K562 (cell line): Measurements from ENCODE around the gene ERMP1. TPM values are rescaled to one million over a fixed set of nuclear protein-coding genes. Genes with fewer than 3 reads are reported as not detected.

Experiments used
- ATAC-seq: fragments of 200-7000 bp; cut with Tn5 transposase; 3 replicates; pipeline ENCODE4 v1.9.1; 2020; ENCODE audit warnings: moderate library complexity
- BruUV-seq: library from RNA; stranded (reverse); fragments of 400-500 nt; replicated peaks from 2 replicates; lab custom pipeline; 2021; lab: Mats Ljungman, UMichigan
- CTCF ChIA-PET: fragments of 300-600 bp; formaldehyde crosslinking; extraction: SDS; loops from one replicate; lab custom pipeline; 2021; ENCODE audit warnings: low intra/inter-chr PET ratio; lab: Yijun Ruan, JAX
- POLR2A ChIA-PET: fragments of 300-600, 350-650 bp; sonication (Branson Sonifier 250); formaldehyde crosslinking; extraction: SDS; loops from one replicate; lab custom pipeline; 2021; ENCODE audit warnings: antibody characterized with exemption, inconsistent platforms; lab: Yijun Ruan, JAX
- DNase-seq, 4 experiments: peaks; one replicate each; pipeline versions ENCODE4 v3.0.0 to v3.0.0-alpha.2; 2011 to 2018; ENCODE audit warnings: low spot score in 3 of 4, mixed read lengths in 3 of 4; ENCODE audit errors: extremely low read depth in 1 of 4
- FAIRE-seq: peaks from 2 replicates; lab custom pipeline; 2011; peaks lifted over from hg19 to GRCh38; lab: Jason Lieb, UNC
- H2AFZ ChIP-seq: 2 replicates; pipeline ENCODE4 v1.6.0; 2011; ENCODE audit warnings: low read depth, low read length, control low read depth, inconsistent platforms
- H3K27ac ChIP-seq: fragments of 200-600 bp; 3 replicates; pipeline ENCODE4 v1.8.0; 2011; ENCODE audit warnings: low read depth, mild to moderate bottlenecking, control low read depth, inconsistent platforms, low read length, moderate library complexity, mixed read lengths; ENCODE audit errors: extremely low read depth
- H3K27me3 ChIP-seq, 2 experiments: fragments of 300-600 bp in 1 of 2; 2 replicates in 1 of 2; 3 replicates in 1 of 2; pipeline versions ENCODE4 v1.6.0 to v1.8.0; 2011; ENCODE audit warnings: inconsistent platforms in 2 of 2, low read length in 2 of 2, mild to moderate bottlenecking in 1 of 2, mixed read lengths in 1 of 2, moderate library complexity in 1 of 2; ENCODE audit not compliant: control insufficient read depth in 2 of 2, insufficient read depth in 2 of 2
- H3K36me3 ChIP-seq: fragments of 300-600 bp; 3 replicates; pipeline ENCODE4 v1.8.0; 2011; ENCODE audit warnings: mild to moderate bottlenecking, low read length, inconsistent platforms; ENCODE audit not compliant: control insufficient read depth, insufficient read depth
- H3K4me1 ChIP-seq, 2 experiments: fragments of 200-600 bp in 1 of 2; replicated peaks in 1 of 2; 2 replicates in 1 of 2; 3 replicates in 1 of 2; pipeline versions ENCODE4 v1.5.1 to v1.8.0; 2011; ENCODE audit warnings: inconsistent platforms in 2 of 2, low read length in 2 of 2, mild to moderate bottlenecking in 1 of 2, mixed read lengths in 1 of 2, moderate library complexity in 1 of 2; ENCODE audit not compliant: control insufficient read depth in 2 of 2, insufficient read depth in 2 of 2
- H3K4me2 ChIP-seq: 2 replicates; pipeline ENCODE4 v1.6.1; 2011; ENCODE audit warnings: low read length, control low read depth, inconsistent platforms, mixed read lengths; ENCODE audit not compliant: insufficient read depth
- H3K4me3 ChIP-seq: fragments of 200-600 bp; sonication (generic), shearing (Covaris generic); 2 replicates; pipeline ENCODE4 v1.5.1; 2016; ENCODE audit warnings: control low read depth, inconsistent platforms
- H3K79me2 ChIP-seq: fragments of 200-600 bp; 3 replicates; pipeline ENCODE4 v1.8.0; 2011; ENCODE audit warnings: low read length, inconsistent platforms; ENCODE audit not compliant: control insufficient read depth, insufficient read depth
- H3K9ac ChIP-seq, 2 experiments: 2 replicates each; pipeline versions ENCODE4 v1.6.0 to v1.6.1; 2011; ENCODE audit warnings: low read depth in 2 of 2, low read length in 2 of 2, control low read depth in 1 of 2, inconsistent platforms in 1 of 2, mild to moderate bottlenecking in 1 of 2, mixed read lengths in 1 of 2; ENCODE audit not compliant: insufficient read depth in 1 of 2
- H3K9me1 ChIP-seq: one replicate; pipeline ENCODE4 v1.6.0; 2011; ENCODE audit warnings: inconsistent platforms, mild to moderate bottlenecking, low read length, moderate library complexity; ENCODE audit not compliant: control insufficient read depth, insufficient read depth
- H3K9me3 ChIP-seq: replicated peaks from 2 replicates; pipeline ENCODE4 v1.5.1; 2011; ENCODE audit warnings: low read depth, low read length, inconsistent platforms; ENCODE audit not compliant: control insufficient read depth, insufficient read depth
- H4K20me1 ChIP-seq: replicated peaks from 2 replicates; pipeline ENCODE4 v1.6.1; 2011; ENCODE audit warnings: low read length, inconsistent platforms, mixed read lengths; ENCODE audit not compliant: control insufficient read depth, insufficient read depth
- CAMTA2 ChIP-seq: fragments of 250-450 bp; sonication (Bioruptor Pico); conservative IDR thresholded peaks from 2 replicates; pipeline ENCODE4 v1.5.1; 2022
- GATAD2B ChIP-seq: fragments of 450-650 bp; IDR thresholded peaks from 2 replicates; pipeline ENCODE4 v1.6.1; 2017; ENCODE audit warnings: mild to moderate bottlenecking, borderline replicate concordance
- KAT8 ChIP-seq: fragments of 450-650 bp; IDR thresholded peaks from 2 replicates; pipeline ENCODE4 v1.6.1; 2016; ENCODE audit warnings: low read depth, mild to moderate bottlenecking
- MEF2A ChIP-seq: IDR thresholded peaks from 2 replicates; pipeline ENCODE4 v1.6.1; 2011; ENCODE audit warnings: low read depth, mild to moderate bottlenecking, low read length, moderate library complexity; ENCODE audit not compliant: control insufficient read depth
- NFXL1 ChIP-seq: fragments of 450-650 bp; formaldehyde crosslinking; IDR thresholded peaks from 2 replicates; pipeline ENCODE4 v1.4.0; 2021; ENCODE audit warnings: mild to moderate bottlenecking
- PHF20 ChIP-seq: fragments of 450-650 bp; IDR thresholded peaks from 2 replicates; pipeline ENCODE4 v1.6.1; 2018; ENCODE audit not compliant: partially characterized antibody
- PPARD ChIP-seq: fragments of 250-450 bp; sonication (Bioruptor Pico); IDR thresholded peaks from 2 replicates; pipeline ENCODE4 v1.8.0; 2022; ENCODE audit warnings: inconsistent platforms, mild to moderate bottlenecking, moderate library complexity
- TAF15 ChIP-seq: fragments of 200-400 bp; formaldehyde crosslinking; IDR thresholded peaks from 2 replicates; pipeline ENCODE4 v1.6.1; 2017; ENCODE audit warnings: mild to moderate bottlenecking, low read depth, low read length, moderate library complexity
- TBL1XR1 ChIP-seq, 2 experiments: IDR thresholded peaks; 2 replicates each; pipeline ENCODE4 v1.6.1; 2012; ENCODE audit warnings: improper control_type of control experiment in 2 of 2, low read length in 2 of 2, mild to moderate bottlenecking in 1 of 2
- TBP ChIP-seq: optimal IDR thresholded peaks from 2 replicates; pipeline ENCODE3; 2011; ENCODE audit warnings: low read depth, low read length, improper control_type of control experiment
- ZBTB2 ChIP-seq: fragments of 450-650 bp; IDR thresholded peaks from 2 replicates; pipeline ENCODE4 v1.6.1; 2016; ENCODE audit warnings: antibody characterized with exemption
- ZNF280A ChIP-seq: fragments of 450-650 bp; IDR thresholded peaks from 2 replicates; pipeline ENCODE4 v1.6.1; 2018; ENCODE audit warnings: mild to moderate bottlenecking, low read depth; ENCODE audit not compliant: partially characterized antibody
- ZNF785 ChIP-seq: fragments of 250-450 bp; sonication (Bioruptor Pico); IDR thresholded peaks from 2 replicates; pipeline ENCODE4 v1.4.0; 2020; ENCODE audit warnings: mild to moderate bottlenecking
- WGBS: fragments of 100-300 bp; shearing (Covaris generic); methylation state at CpG from one replicate; pipeline ENCODE4 v1.1.6; 2016; ENCODE audit warnings: low coverage, mixed read lengths; ENCODE audit not compliant: insufficient coverage; ENCODE audit errors: missing lambda C conversion rate; 5-methylcytosine and 5-hydroxymethylcytosine counted together
- in situ Hi-C: fragments of 300-500 bp; cut with MboI; formaldehyde crosslinking; loops from 4 replicates; pipeline ENCODE4 v1.15.0; 2018; ENCODE audit warnings: inconsistent platforms, mixed read lengths
- intact Hi-C: fragments of 100-400 bp; cut with micrococcal nuclease; formaldehyde crosslinking; loops from 2 replicates; pipeline ENCODE4 v1.14.2; 2022
- polyA plus RNA-seq, 8 experiments: library from polyadenylated mRNA; depleted of rRNA in 4 of 8; stranded (reverse) in 5 of 8; unstranded in 3 of 8; fragments of >200 nt; fragmentation: Nextera tagmentation in 2 of 8; fragmentation: Illumina TruSeq in 1 of 8; extraction: Ambion mirVana in 2 of 8; extraction: Trizol in 1 of 8; gene quantifications; 2 replicates each; pipeline versions ENCODE4 v1.2.1 to v1.2.3, GENCODE V29; 2011 to 2014; ENCODE audit warnings: inconsistent platforms in 1 of 8, missing spikeins in 1 of 8
- total RNA-seq, 7 experiments: library from RNA; depleted of rRNA in 6 of 7; stranded (reverse); fragments of >200 nt in 6 of 7; fragmentation: Illumina TruSeq in 2 of 7; extraction: Trizol in 2 of 7; gene quantifications; 2 replicates each; pipeline versions ENCODE4 v1.2.1 to v1.2.3, GENCODE V29; 2011 to 2021; ENCODE audit warnings: low replicate concordance in 1 of 7

ERMP1 gene
- total and polyA plus RNA-seq, 9 of the 15 experiments (the other 6 are each of a cell fraction or from before 2014, with no cell fraction given): 2.5 to 26.3 (median 12.6) TPM

- no peak overlapping the region for H3K4me2 ChIP-seq
- in situ Hi-C loops (no loop called here), intact Hi-C loops (no loop called here)
- ATAC-seq: no peak
- H3K79me2 ChIP-seq: no peaks in the 10 kb centered on the region
- peaks cover 2% of the 10 kb centered on the region for H3K9me1 ChIP-seq
- H3K36me3 ChIP-seq: no peaks in the 10 kb centered on the region; the same call in 2 of the 3 replicates
- TF ChIP-seq KAT8 (no peak), GATAD2B (no peak), ZNF785 (no peak), TAF15 (no peak), TBP (no peak), PPARD (CRISPR knock-in tag) (no peak)
- H3K9ac ChIP-seq: no peak overlapping the region
- WGBS: 65% methylated on average over 4 of the region's 4 CpGs
- no peak overlapping the region for H3K27ac ChIP-seq
- FAIRE-seq: no peak
- H2AFZ ChIP-seq: no peak overlapping the region
- H3K27me3 ChIP-seq: no peaks in the 10 kb centered on the region
- POLR2A ChIA-PET: interaction anchor here (1.0 kb wide), 1 partner anchor 9 kb away, joined by 3 read pairs; no protein-coding TSS in a partner anchor
- CTCF ChIA-PET: no interaction called here
- H3K4me1 ChIP-seq: peaks cover 10 to 27% of the 10 kb centered on the region in 2 experiments; a peak in 4 of 5 replicates
- H4K20me1 ChIP-seq: no peaks in the 10 kb centered on the region
- H3K9me3 ChIP-seq: no peaks in the 10 kb centered on the region
- no peak for DNase-seq
- H3K4me3 ChIP-seq: no peak overlapping the region
- BruUV-seq: no TSS peak
Observed at GRCh38 chr9:5872511-5872910, 39.6 kb upstream of the ERMP1 start.

- H3K9me1 ChIP-seq: peaks cover 2% of the 10 kb centered on the region
- no peak overlapping the region for H3K4me2 ChIP-seq
- ATAC-seq (no peak), FAIRE-seq (no peak), DNase-seq (no peak)
- H3K4me1 ChIP-seq: peaks cover 5 to 25% of the 10 kb centered on the region in 2 experiments; a peak in 4 of 5 replicates
- H2AFZ ChIP-seq: peak overlapping the region; percentile 55; the same call in 1 of the 2 replicates
- ChIA-PET POLR2A (no interaction called here), CTCF (no interaction called here)
- H3K27ac ChIP-seq: no peak overlapping the region
- no peaks in the 10 kb centered on the region for H3K9me3 ChIP-seq
- no peaks in the 10 kb centered on the region for H3K79me2 ChIP-seq
- H3K9ac ChIP-seq: no peak overlapping the region
- WGBS: 17% methylated on average over 2 of the region's 2 CpGs
- intact Hi-C loops (no loop called here), in situ Hi-C loops (no loop called here)
- no peak overlapping the region for H3K4me3 ChIP-seq
- no peaks in the 10 kb centered on the region for H4K20me1 ChIP-seq
- no peaks in the 10 kb centered on the region for H3K27me3 ChIP-seq
- no peak for TF ChIP-seq NFXL1 (CRISPR knock-in tag)
- no peak for TF ChIP-seq PHF20
- no peak for TF ChIP-seq ZBTB2
- no peak for TF ChIP-seq ZNF280A
- TF ChIP-seq TBL1XR1 (IDR thresholded peaks at IDR 0.05; ENCODE audit: low read length in 2 of 2): no peak
- TF ChIP-seq CAMTA2 (CRISPR knock-in tag): no peak
- no peak for TF ChIP-seq MEF2A
- no TSS peak for BruUV-seq
- no peaks in the 10 kb centered on the region; the same call in 2 of the 3 replicates for H3K36me3 ChIP-seq
Observed at GRCh38 chr9:5871785-5872184, 38.9 kb upstream of the ERMP1 start.
